ENCODE data around the gene CDHR5. TPM values are rescaled to one million over a fixed set of nuclear protein-coding genes. Genes with fewer than 3 reads are reported as not detected.

Gene CDHR5
- total and polyA plus RNA-seq, 9 of the 15 experiments (the other 6 are each of a cell fraction or from before 2014, with no cell fraction given): 0.16 TPM; not detected in 8

DNA sequence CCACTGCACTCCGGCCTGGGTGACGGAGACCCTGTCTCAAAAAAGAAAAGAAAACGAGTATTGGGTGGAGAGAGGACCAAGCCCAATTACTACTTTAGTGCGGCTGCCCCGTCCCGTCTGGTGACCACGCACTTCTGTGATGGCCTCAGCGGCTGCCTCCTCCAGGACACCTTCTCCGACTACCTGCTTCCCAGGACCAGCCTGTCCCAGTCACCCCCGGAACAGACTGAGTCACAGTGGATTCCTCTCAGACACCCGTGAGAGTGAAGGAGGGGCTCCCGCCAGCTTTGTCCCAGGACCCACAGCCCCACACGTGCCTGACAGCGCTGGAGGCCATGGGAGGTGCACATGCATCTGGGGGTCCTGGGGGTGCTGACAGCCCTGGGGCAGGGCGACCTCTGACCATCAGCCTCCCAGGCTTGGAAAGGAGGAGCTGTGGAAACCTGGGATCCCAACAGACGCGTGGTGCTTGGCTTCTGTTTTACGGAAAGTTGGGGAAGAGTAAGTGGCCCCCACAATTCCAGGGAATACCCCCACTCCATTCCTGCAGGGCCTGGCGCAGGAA lies 17.1 kb upstream of the CDHR5 start:
- Histone ChIP-seq H3K27me3 (ENCODE audit: control insufficient read depth in 2 of 2, insufficient read depth in 2 of 2, low read length in 2 of 2) (no peaks in the 10 kb centered on the region), H3K4me2 (ENCODE audit: insufficient read depth, low read length) (no peak overlapping the region), H3K36me3 (ENCODE audit: control insufficient read depth, insufficient read depth, low read length) (peaks cover 62% of the 10 kb centered on the region; the same call in 2 of the 3 replicates), H3K9ac (ENCODE audit: insufficient read depth in 1 of 2, low read depth in 2 of 2, low read length in 2 of 2) (peak overlapping the region in 1 of 2 experiments; percentile 10; a peak in 1 of 4 replicates), H2AFZ (ENCODE audit: low read depth, low read length) (no peak overlapping the region), H3K9me1 (ENCODE audit: control insufficient read depth, insufficient read depth, low read length) (no peaks in the 10 kb centered on the region), H4K20me1 (replicated peaks; ENCODE audit: control insufficient read depth, insufficient read depth, low read length) (no peaks in the 10 kb centered on the region), H3K9me3 (replicated peaks; ENCODE audit: control insufficient read depth, insufficient read depth, low read depth, low read length) (peaks cover 2% of the 10 kb centered on the region; the same call in 1 of the 2 replicates), H3K27ac (ENCODE audit: extremely low read depth, low read depth, low read length) (no peak overlapping the region; the same call in 2 of the 3 replicates), H3K4me3 (no peak overlapping the region), H3K79me2 (ENCODE audit: control insufficient read depth, insufficient read depth, low read length) (no peaks in the 10 kb centered on the region), H3K4me1 (replicated peaks in 1 of 2; ENCODE audit: control insufficient read depth in 2 of 2, insufficient read depth in 2 of 2, low read length in 2 of 2) (peaks cover 0 to 42% of the 10 kb centered on the region in 2 experiments; a peak in 2 of 5 replicates)
- DNase-seq (ENCODE audit: extremely low read depth in 1 of 4, low spot score in 3 of 4) (no peak), ATAC-seq (no peak), FAIRE-seq (no peak)
- 97% methylated on average over 14 of the region's 19 CpGs for WGBS (ENCODE audit: insufficient coverage, low coverage, missing lambda C conversion rate)
- intact Hi-C loops (cut with micrococcal nuclease) (no loop called here), in situ Hi-C loops (cut with MboI) (no loop called here)
- BruUV-seq (replicated peaks): no TSS peak
- CTCF ChIA-PET (ENCODE audit: low intra/inter-chr PET ratio): no interaction called here
- POLR2A ChIA-PET: interaction anchor here (0.9 to 1.1 kb wide), 2 partner anchors 13 to 178 kb away, joined by 5 to 6 read pairs; no protein-coding TSS in a partner anchor
- TF ChIP-seq RBM34 (IDR thresholded peaks at IDR 0.05; ENCODE audit: borderline replicate concordance, insufficient read depth, low read length): no peak
- TF ChIP-seq ZBTB49 (CRISPR knock-in tag; IDR thresholded peaks at IDR 0.05; ENCODE audit: borderline replicate concordance): no peak
- TF ChIP-seq, protein P1, sequence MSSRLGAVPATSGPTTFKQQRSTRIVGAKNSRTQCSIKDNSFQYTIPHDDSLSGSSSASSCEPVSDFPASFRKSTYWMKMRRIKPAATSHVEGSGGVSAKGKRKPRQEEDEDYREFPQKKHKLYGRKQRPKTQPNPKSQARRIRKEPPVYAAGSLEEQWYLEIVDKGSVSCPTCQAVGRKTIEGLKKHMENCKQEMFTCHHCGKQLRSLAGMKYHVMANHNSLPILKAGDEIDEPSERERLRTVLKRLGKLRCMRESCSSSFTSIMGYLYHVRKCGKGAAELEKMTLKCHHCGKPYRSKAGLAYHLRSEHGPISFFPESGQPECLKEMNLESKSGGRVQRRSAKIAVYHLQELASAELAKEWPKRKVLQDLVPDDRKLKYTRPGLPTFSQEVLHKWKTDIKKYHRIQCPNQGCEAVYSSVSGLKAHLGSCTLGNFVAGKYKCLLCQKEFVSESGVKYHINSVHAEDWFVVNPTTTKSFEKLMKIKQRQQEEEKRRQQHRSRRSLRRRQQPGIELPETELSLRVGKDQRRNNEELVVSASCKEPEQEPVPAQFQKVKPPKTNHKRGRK (tag; IDR thresholded peaks at IDR 0.05): no peak
- TF ChIP-seq MECOM (CRISPR knock-in tag; IDR thresholded peaks at IDR 0.05): no peak
- TF ChIP-seq PPARD (CRISPR knock-in tag; IDR thresholded peaks at IDR 0.05): no peak
- no peak for TF ChIP-seq POLR2AphosphoS2 (IDR thresholded peaks at IDR 0.05; ENCODE audit: low read length)
- TF ChIP-seq HNRNPLL (IDR thresholded peaks at IDR 0.05; ENCODE audit: low read depth, low read length, poor library complexity, severe bottlenecking): no peak
- no peak for TF ChIP-seq FOXK2 (conservative IDR thresholded peaks at IDR 0.05 in 1 of 2, IDR thresholded peaks at IDR 0.05 in 1 of 2; ENCODE audit: low read depth in 2 of 2)
- TF ChIP-seq ZNF121 (CRISPR knock-in tag; conservative IDR thresholded peaks at IDR 0.05): no peak
- no peak for TF ChIP-seq TAF9B (IDR thresholded peaks at IDR 0.05; ENCODE audit: partially characterized antibody)
- TF ChIP-seq, protein P2, sequence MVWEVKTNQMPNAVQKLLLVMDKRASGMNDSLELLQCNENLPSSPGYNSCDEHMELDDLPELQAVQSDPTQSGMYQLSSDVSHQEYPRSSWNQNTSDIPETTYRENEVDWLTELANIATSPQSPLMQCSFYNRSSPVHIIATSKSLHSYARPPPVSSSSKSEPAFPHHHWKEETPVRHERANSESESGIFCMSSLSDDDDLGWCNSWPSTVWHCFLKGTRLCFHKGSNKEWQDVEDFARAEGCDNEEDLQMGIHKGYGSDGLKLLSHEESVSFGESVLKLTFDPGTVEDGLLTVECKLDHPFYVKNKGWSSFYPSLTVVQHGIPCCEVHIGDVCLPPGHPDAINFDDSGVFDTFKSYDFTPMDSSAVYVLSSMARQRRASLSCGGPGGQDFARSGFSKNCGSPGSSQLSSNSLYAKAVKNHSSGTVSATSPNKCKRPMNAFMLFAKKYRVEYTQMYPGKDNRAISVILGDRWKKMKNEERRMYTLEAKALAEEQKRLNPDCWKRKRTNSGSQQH (CRISPR knock-in tag; IDR thresholded peaks at IDR 0.05): no peak
- TF ChIP-seq RFX7 (CRISPR knock-in tag; IDR thresholded peaks at IDR 0.05): no peak
- TF ChIP-seq ZNF3 (CRISPR knock-in tag; IDR thresholded peaks at IDR 0.05): no peak
- no peak for TF ChIP-seq GTF2A2 (tag; IDR thresholded peaks at IDR 0.05)
- no peak for TF ChIP-seq CHCHD3 (CRISPR knock-in tag; IDR thresholded peaks at IDR 0.05)
- no peak for TF ChIP-seq KDM1A (IDR thresholded peaks at IDR 0.05)
- no peak for TF ChIP-seq NFATC3 (IDR thresholded peaks at IDR 0.05)
- no peak for TF ChIP-seq ZBTB17 (CRISPR knock-in tag; IDR thresholded peaks at IDR 0.05)
- TF ChIP-seq POLR2H (tag; IDR thresholded peaks at IDR 0.05; ENCODE audit: low read depth): no peak
